ENCODE results near the gene BABAM2. TPM values are rescaled to one million over a fixed set of nuclear protein-coding genes. Genes with fewer than 3 reads are reported as not detected.

Gene BABAM2
- total RNA-seq (10 to 100 TPM; 52.3 to 53.8 TPM), polyA plus RNA-seq (10 to 100 TPM; 17.2 to 20.7 TPM)
- long read RNA-seq, donor 1, transcript BABAM2-202 (13 exons, 1,852 nt), result minor isoform, 16 of 179 reads
- long read RNA-seq, donor 1, transcript BABAM2-204 (12 exons, 1,657 nt), result major isoform, 88 of 179 reads
- long read RNA-seq, donor 1, transcript BABAM2-201 (13 exons, 1,681 nt), result minor isoform, 11 of 179 reads
- long read RNA-seq, donor 1, transcript BABAM2-203 (13 exons, 1,686 nt), result minor isoform, 6 of 179 reads
- long read RNA-seq, donor 1, partial matches to known transcripts, result 6 of 179 reads
- long read RNA-seq, donor 1, other reads (novel, unspliced or antisense), result 51 of 179 reads
- long read RNA-seq, donor 2, transcript BABAM2-204 (12 exons, 1,657 nt), result major isoform, 10 of 46 reads
- long read RNA-seq, donor 2, partial matches to known transcripts, result 4 of 46 reads
- long read RNA-seq, donor 2, other reads (novel, unspliced or antisense), result 23 of 46 reads

GRCh38 chr2:27890146-27890923 is at the start of gene BABAM2, which contains the start of gene RBKS:
TSS of gene BABAM2 (plus strand) at chr2:27890729. CDS start at chr2:27894557, 3,828 bp downstream.
TSS of gene RBKS (minus strand) at chr2:27890387. CDS start at chr2:27890345, 42 bp downstream.
- ATAC-seq (ENCODE audit: low FRiP score) (peak; percentile 97), DNase-seq (peak; percentile 91 to 96)
- H3K9me3 ChIP-seq (ENCODE audit: control insufficient read depth, low read length), result no peaks in the 10 kb centered on the region
- 1% methylated on average over 71 to 79 of the region's 79 CpGs for WGBS, 2 donors
- no peaks in the 10 kb centered on the region for H3K36me3 ChIP-seq (ENCODE audit: control insufficient read depth in 1 of 2, insufficient read depth in 2 of 2, low read length in 1 of 2)
- H3K27ac ChIP-seq (ENCODE audit: low read depth in 1 of 2, low read length in 2 of 2), result peak within 1 kb of the TSS; percentile 23 to 87
- no peaks in the 10 kb centered on the region for H3K27me3 ChIP-seq (ENCODE audit: control insufficient read depth in 1 of 2, insufficient read depth in 2 of 2, low read length in 1 of 2)
- intact Hi-C loops (cut with DNase I), result loop anchor here (1.0 to 2.0 kb wide), 2 partner anchors 502 to 506 kb away; partner anchors contain the start of gene FOSL2 (in 1 of the 2)
- H3K4me1 ChIP-seq (ENCODE audit: control insufficient read depth in 1 of 2, insufficient read depth in 2 of 2, low read length in 2 of 2), result peaks cover 0 to under 1% of the 10 kb centered on the region in 2 donors
- H3K4me3 ChIP-seq (ENCODE audit: low read length in 2 of 2), result peak within 1 kb of the TSS; percentile 58 to 77

DNA sequence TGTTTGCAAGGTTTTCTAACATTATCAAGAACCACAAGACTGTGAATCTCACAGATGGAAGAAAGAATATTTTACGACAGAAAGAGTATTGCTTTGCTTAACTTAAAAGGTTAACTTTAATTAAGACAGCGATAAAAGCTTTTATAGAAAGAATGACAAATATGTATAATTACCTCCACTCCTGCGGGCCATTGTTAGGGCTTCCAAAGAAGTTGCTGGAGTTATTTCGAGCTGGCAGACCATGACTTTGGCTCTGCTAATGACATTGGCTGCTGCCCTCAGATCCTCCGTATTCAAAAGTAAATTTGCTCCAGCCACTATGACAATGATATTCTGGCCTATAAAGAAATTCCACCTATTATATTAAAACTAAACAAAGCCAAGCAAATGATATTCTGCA is 47.6 kb upstream of the BABAM2 start:
- intact Hi-C loops (cut with DNase I), result no loop called here
- Histone ChIP-seq H3K27me3 (ENCODE audit: control insufficient read depth in 1 of 2, insufficient read depth in 2 of 2, low read length in 1 of 2) (no peaks in the 10 kb centered on the region), H3K9me3 (ENCODE audit: control insufficient read depth, low read length) (no peaks in the 10 kb centered on the region), H3K4me3 (ENCODE audit: low read length in 2 of 2) (no peak overlapping the region), H3K4me1 (ENCODE audit: control insufficient read depth in 1 of 2, insufficient read depth in 2 of 2, low read length in 2 of 2) (no peaks in the 10 kb centered on the region), H3K27ac (ENCODE audit: low read depth in 1 of 2, low read length in 2 of 2) (no peak overlapping the region), H3K36me3 (ENCODE audit: control insufficient read depth in 1 of 2, insufficient read depth in 2 of 2, low read length in 1 of 2) (no peaks in the 10 kb centered on the region)
- whole genome bisulfite sequencing, 2 donors, result 45 to 55% methylated on average over 5 of the region's 5 CpGs
- ATAC-seq (ENCODE audit: low FRiP score) (no peak), DNase-seq (no peak)

DNA sequence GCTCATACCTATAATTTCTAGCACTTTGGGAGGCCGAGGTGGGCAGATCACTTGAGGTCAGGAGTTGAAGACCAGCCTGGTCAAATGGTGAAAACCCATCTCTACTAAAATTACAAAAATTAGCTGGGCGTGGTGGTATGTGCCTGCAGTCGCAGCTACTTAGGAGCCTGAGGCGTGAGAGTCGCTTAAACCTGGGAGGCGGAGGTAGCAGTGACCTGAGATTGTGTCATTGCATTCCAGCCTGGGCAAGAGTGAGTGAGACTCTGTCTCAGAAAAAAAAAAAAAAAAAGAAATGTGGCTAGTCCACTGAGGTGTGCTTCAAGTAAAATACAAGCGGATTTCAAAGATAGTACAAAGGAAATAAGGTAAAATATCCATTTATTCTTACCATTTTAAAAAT is 46.5 kb upstream of the BABAM2 start:
- H3K27ac ChIP-seq (ENCODE audit: low read depth in 1 of 2, low read length in 2 of 2), result no peak overlapping the region

DNA sequence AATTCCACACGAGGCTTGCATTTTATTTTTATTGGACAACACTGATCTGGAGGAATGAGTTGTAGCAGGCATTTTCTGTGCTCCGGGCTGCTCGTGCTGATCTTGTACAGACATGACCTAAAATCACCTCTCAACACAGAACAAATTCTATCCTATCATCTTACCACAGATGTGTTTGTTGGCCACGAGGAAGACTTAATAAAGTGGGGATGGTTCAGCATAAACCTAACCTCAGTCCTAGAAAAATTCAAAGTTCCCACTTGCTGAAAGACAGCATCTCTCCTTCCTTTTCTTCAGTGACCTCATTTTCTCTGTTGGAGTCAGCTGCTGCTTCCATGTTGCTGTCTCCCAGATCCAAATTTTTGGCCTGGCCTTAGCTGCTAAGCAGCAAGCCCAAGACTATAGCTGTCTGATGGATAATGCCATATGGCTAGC is 45.7 kb upstream of the BABAM2 start:
- H3K36me3 ChIP-seq (ENCODE audit: control insufficient read depth in 1 of 2, insufficient read depth in 2 of 2, low read length in 1 of 2), result no peaks in the 10 kb centered on the region
- no peaks in the 10 kb centered on the region for H3K9me3 ChIP-seq (ENCODE audit: control insufficient read depth, low read length)
- no peak overlapping the region for H3K4me3 ChIP-seq (ENCODE audit: low read length in 2 of 2)
- 4 to 5% methylated on average over 4 of the region's 4 CpGs for WGBS, 2 donors
- ATAC-seq (ENCODE audit: low FRiP score) (no peak), DNase-seq (no peak)
- H3K4me1 ChIP-seq (ENCODE audit: control insufficient read depth in 1 of 2, insufficient read depth in 2 of 2, low read length in 2 of 2), result no peaks in the 10 kb centered on the region
- intact Hi-C loops (cut with DNase I), result no loop called here
- H3K27ac ChIP-seq (ENCODE audit: low read depth in 1 of 2, low read length in 2 of 2), result no peak overlapping the region
- no peaks in the 10 kb centered on the region for H3K27me3 ChIP-seq (ENCODE audit: control insufficient read depth in 1 of 2, insufficient read depth in 2 of 2, low read length in 1 of 2)

More for the DNA sequence above, 46.5 kb upstream of the BABAM2 start:
- Histone ChIP-seq H3K9me3 (ENCODE audit: control insufficient read depth, low read length) (no peaks in the 10 kb centered on the region), H3K27me3 (ENCODE audit: control insufficient read depth in 1 of 2, insufficient read depth in 2 of 2, low read length in 1 of 2) (no peaks in the 10 kb centered on the region), H3K4me1 (ENCODE audit: control insufficient read depth in 1 of 2, insufficient read depth in 2 of 2, low read length in 2 of 2) (no peaks in the 10 kb centered on the region), H3K4me3 (ENCODE audit: low read length in 2 of 2) (no peak overlapping the region), H3K36me3 (ENCODE audit: control insufficient read depth in 1 of 2, insufficient read depth in 2 of 2, low read length in 1 of 2) (no peaks in the 10 kb centered on the region)
- 98% methylated on average over 7 of the region's 7 CpGs for WGBS, 2 donors
- DNase-seq, result no peak
- intact Hi-C loops (cut with DNase I), result no loop called here
- no peak for ATAC-seq (ENCODE audit: low FRiP score)

GRCh38 chr2:27847333-27847732 is 43.2 kb upstream of the BABAM2 start:
- Histone ChIP-seq H3K4me1 (ENCODE audit: control insufficient read depth in 1 of 2, insufficient read depth in 2 of 2, low read length in 2 of 2) (no peaks in the 10 kb centered on the region), H3K27me3 (ENCODE audit: control insufficient read depth in 1 of 2, insufficient read depth in 2 of 2, low read length in 1 of 2) (no peaks in the 10 kb centered on the region), H3K9me3 (ENCODE audit: control insufficient read depth, low read length) (no peaks in the 10 kb centered on the region), H3K4me3 (ENCODE audit: low read length in 2 of 2) (no peak overlapping the region), H3K27ac (ENCODE audit: low read depth in 1 of 2, low read length in 2 of 2) (no peak overlapping the region), H3K36me3 (ENCODE audit: control insufficient read depth in 1 of 2, insufficient read depth in 2 of 2, low read length in 1 of 2) (no peaks in the 10 kb centered on the region)
- no peak for ATAC-seq (ENCODE audit: low FRiP score)
- 92 to 93% methylated on average over 2 of the region's 2 CpGs for WGBS, 2 donors
- DNase-seq, result no peak
- intact Hi-C loops (cut with DNase I), result no loop called here

- DNase-seq, result no peak
- WGBS, 2 donors, result 93 to 98% methylated on average over 3 of the region's 3 CpGs
- Histone ChIP-seq H3K9me3 (ENCODE audit: control insufficient read depth, low read length) (no peaks in the 10 kb centered on the region), H3K27me3 (ENCODE audit: control insufficient read depth in 1 of 2, insufficient read depth in 2 of 2, low read length in 1 of 2) (no peaks in the 10 kb centered on the region), H3K4me3 (ENCODE audit: low read length in 2 of 2) (no peak overlapping the region), H3K4me1 (ENCODE audit: control insufficient read depth in 1 of 2, insufficient read depth in 2 of 2, low read length in 2 of 2) (no peaks in the 10 kb centered on the region), H3K36me3 (ENCODE audit: control insufficient read depth in 1 of 2, insufficient read depth in 2 of 2, low read length in 1 of 2) (no peaks in the 10 kb centered on the region), H3K27ac (ENCODE audit: low read depth in 1 of 2, low read length in 2 of 2) (no peak overlapping the region)
- no peak for ATAC-seq (ENCODE audit: low FRiP score)
- intact Hi-C loops (cut with DNase I), result no loop called here
Observed at GRCh38 chr2:27849558-27850205, 40.8 kb upstream of the BABAM2 start.

GRCh38 chr2:27852691-27853090 is 37.8 kb upstream of the BABAM2 start:
- intact Hi-C loops (cut with DNase I), result no loop called here
- no peaks in the 10 kb centered on the region for H3K27me3 ChIP-seq (ENCODE audit: control insufficient read depth in 1 of 2, insufficient read depth in 2 of 2, low read length in 1 of 2)
- H3K9me3 ChIP-seq (ENCODE audit: control insufficient read depth, low read length), result no peaks in the 10 kb centered on the region
- DNase-seq (no peak), ATAC-seq (ENCODE audit: low FRiP score) (no peak)
- 98% methylated on average over 1 of the region's 1 CpG for WGBS, 2 donors
- H3K4me1 ChIP-seq (ENCODE audit: control insufficient read depth in 1 of 2, insufficient read depth in 2 of 2, low read length in 2 of 2), result peaks cover 0 to 5% of the 10 kb centered on the region in 2 donors
- no peak overlapping the region for H3K4me3 ChIP-seq (ENCODE audit: low read length in 2 of 2)
- no peaks in the 10 kb centered on the region for H3K36me3 ChIP-seq (ENCODE audit: control insufficient read depth in 1 of 2, insufficient read depth in 2 of 2, low read length in 1 of 2)
- no peak overlapping the region for H3K27ac ChIP-seq (ENCODE audit: low read depth in 1 of 2, low read length in 2 of 2)

- no peak for ATAC-seq (ENCODE audit: low FRiP score)
- WGBS, 2 donors, result 84 to 86% methylated on average over 3 of the region's 3 CpGs
- intact Hi-C loops (cut with DNase I), result no loop called here
- no peak for DNase-seq
- no peak overlapping the region for H3K27ac ChIP-seq (ENCODE audit: low read depth in 1 of 2, low read length in 2 of 2)
- H3K36me3 ChIP-seq (ENCODE audit: control insufficient read depth in 1 of 2, insufficient read depth in 2 of 2, low read length in 1 of 2), result no peaks in the 10 kb centered on the region
- H3K9me3 ChIP-seq (ENCODE audit: control insufficient read depth, low read length), result no peaks in the 10 kb centered on the region
- no peaks in the 10 kb centered on the region for H3K27me3 ChIP-seq (ENCODE audit: control insufficient read depth in 1 of 2, insufficient read depth in 2 of 2, low read length in 1 of 2)
- peaks cover 0 to 5% of the 10 kb centered on the region in 2 donors for H3K4me1 ChIP-seq (ENCODE audit: control insufficient read depth in 1 of 2, insufficient read depth in 2 of 2, low read length in 2 of 2)
- no peak overlapping the region for H3K4me3 ChIP-seq (ENCODE audit: low read length in 2 of 2)
Observed at GRCh38 chr2:27854229-27854862, 36.2 kb upstream of the BABAM2 start.
